HG03558 (cell line): ENCODE results near the gene VPS26B.
"Not testable (repeated sequence)": the region's sequence is repeated elsewhere in the genome, so short reads cannot be mapped to it uniquely, and the experiment has no call there.

Source experiments
- ATAC-seq: cut with Tn5 transposase; IDR thresholded peaks from one replicate; pipeline ENCODE4 v1.9.1; 2021; ENCODE audit warnings: moderate number of reproducible peaks; ENCODE audit not compliant: unreplicated experiment; ENCODE audit errors: extremely low read depth

VPS26B gene

DNA sequence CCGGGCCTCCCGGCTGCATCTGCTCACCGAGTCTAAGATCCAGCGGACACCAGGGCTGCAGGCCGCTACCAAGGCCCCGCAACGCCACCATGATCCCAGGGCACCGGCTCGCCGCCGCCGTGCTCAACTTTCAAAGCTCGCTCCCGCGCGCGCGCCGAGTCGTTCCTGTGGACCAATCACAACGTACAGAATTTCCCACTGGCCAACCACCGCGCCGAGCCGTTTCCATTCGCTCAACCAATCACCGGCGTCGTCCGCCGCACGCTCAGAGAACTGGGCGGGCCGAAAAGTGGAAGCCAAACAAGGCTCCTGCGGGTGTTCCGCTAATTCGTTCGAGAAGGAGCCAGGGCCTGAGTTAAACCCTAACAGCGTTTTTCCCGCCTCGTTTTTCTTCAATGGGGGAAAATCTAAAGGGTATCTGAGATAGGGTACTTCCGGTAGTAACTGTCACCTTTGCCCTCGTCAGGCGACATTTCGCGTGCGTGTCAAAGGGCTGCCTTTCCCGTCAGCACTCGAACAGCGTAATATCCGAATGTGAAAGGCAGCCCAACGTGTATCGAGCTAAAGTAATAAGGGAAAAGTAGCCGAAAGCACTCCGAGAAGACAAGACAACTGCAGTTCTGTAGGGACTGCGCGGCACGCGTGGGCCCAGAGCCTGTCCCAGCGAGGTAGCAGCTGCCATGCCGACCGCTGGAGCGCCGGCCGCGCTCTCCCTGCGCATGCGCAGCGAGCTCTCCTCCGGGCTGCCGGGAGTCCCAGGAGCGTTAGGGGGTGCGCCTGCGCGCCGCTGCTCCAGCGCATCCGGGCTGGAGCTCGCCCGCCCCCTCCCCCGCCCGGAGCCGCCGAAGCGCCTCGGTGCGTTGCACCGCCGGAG is at the start of gene VPS26B, which contains the start of gene NCAPD3:
VPS26B (plus strand) TSS at position 836 of the 874 bp plus-strand sequence. CDS start 452 bp downstream, outside the sequence.
NCAPD3 (minus strand) TSS at position 132 of the 874 bp plus-strand sequence; CDS start at position 91, 41 bp downstream.
- peak; percentile 57 for ATAC-seq

DNA sequence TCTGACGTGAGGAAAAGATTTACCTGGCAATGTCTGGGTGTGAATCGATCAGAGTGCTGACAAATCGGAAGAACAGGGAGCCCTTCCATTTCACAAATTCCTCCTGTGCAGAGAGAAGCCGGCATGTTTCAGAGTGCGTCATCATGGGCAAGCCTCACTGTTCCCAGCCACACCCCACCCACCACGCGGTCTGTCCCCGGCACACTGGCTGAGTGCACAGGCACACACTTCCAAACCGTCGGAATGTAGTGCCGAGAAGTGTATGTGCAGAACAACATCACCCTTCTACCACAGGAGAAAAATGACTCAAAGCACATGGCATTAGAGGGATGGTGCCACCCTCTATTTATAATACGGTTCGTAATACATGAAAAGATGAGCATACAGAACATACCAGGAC is 48.2 kb upstream of the VPS26B start:
- ATAC-seq = no peak

DNA sequence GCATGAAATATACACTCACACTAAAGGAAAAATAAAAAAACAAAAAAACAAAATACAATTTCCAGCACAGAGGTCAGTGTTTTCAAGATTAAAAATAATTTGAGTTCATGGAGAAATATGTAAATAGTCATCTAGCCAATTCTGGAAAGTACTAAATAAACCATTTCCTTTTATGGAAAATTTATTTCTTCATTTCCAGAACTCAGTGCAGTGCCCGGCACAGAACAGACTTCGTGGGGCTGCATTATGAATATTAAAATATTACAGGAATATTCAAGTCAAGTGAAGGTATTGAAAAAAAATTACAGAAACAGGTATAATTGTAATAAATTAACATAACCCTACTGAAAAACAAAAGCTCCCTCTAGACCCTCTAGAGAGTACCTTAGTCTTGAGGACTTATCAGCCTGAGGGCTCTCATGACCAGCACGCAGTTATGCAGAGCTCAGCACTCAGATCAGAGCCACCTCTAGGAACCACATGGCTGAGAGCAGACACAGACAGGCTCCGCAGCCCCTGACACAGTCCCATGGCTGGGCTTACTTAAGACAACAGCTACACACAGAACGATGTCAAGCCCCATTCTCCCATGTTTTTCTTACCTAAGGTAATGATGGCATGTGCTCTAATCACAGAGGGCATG is 46.3 kb upstream of the VPS26B start:
- no peak for ATAC-seq

DNA sequence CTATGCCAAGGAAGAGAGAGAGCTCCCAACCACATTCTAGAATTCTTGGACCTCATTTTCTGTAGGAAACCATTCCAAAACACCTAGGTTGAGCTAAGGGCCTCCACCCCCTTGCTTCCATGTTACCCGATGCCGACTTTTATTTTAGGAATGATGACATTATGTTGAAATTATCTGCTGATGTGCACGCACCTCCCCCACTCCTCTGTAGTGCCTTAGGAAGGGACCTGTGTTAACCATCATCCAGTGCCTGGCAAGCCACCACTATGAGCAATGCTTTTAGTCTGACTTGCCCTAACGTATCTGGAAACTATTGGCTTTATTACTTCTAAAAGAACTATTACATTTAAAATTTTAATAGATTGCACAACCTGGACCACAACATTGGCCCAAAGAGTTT is 42.8 kb upstream of the VPS26B start:
- ATAC-seq = no peak

GRCh38 chr11:134188092-134188491 is 36.4 kb upstream of the VPS26B start:
- ATAC-seq = not testable (repeated sequence)

GRCh38 chr11:134196756-134197155 is 27.7 kb upstream of the VPS26B start:
- no peak for ATAC-seq

DNA sequence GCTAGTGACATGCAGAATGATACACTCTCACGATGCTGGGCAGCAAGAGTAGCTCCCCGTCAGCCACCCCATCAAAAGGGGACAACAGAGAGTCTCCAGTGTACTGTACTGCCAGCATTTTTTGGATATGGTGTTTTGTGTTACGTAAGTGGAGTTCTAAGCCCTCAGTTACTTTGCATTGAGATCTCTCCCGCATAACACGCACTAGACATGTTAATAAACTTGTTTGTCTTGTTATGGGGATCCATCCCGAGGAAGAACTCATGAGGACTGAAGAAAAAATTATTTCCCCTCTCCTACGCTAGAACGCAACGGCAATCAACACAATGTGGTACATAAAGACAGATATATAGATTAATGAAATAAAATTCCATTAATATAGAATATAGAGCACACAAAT is 24.9 kb upstream of the VPS26B start:
- ATAC-seq = no peak

DNA sequence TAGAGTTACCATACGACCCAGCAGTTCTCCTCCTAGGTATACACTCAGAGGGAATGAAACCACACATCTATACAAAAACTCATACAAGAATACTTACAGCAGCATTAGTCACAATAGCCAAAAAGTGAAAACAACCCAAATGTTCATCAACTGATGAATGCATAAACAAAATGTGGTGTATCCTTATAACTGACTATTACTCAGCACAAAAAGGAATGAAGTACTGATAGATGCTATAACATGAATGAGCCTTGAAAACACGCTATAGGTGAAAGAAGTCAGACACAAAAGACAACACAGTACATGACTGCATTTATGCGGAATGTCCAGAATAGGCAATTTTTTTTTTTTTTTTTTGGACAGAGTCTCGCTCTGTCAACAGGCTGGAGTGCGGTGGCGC is 23.8 kb upstream of the VPS26B start:
- no peak for ATAC-seq

GRCh38 chr11:134202661-134203060 is 21.8 kb upstream of the VPS26B start:
- no peak for ATAC-seq

- ATAC-seq = no peak
Observed at GRCh38 chr11:134205729-134206128, 18.7 kb upstream of the VPS26B start.

- no peak for ATAC-seq
Observed at GRCh38 chr11:134206185-134206584, 18.3 kb upstream of the VPS26B start.

DNA sequence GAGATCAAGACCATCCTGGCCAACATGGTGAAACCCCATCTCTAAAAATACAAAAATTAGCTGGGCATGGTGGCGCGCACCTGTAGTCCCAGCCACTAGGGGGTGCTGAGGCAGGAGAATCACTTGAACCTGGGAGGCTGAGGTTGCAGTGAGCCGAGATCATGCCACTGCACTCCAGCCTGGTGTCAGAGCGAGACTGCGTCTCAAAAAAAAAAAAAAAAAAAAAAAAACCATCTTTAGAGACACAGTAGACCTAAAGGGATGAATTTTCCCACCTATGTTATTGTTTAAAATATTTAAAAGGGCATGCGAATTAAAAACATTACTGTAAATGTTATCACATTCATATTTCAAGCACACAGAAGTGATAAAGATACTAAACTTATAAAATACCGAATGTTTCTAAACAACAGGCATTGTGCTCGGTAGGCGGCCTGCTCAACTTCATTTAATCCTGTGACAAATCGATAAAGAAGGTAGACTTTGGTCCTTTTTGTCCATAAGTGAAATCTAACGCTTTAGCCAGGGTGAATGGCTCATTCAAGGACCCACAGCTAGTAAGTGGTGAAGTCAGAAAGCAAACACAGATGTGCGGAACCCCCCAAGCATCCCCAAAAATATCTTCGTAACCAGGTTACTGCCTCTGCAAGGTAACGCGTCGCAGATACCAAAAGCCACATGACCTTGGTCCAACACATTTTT is 16.8 kb upstream of the VPS26B start:
- no peak for ATAC-seq

DNA sequence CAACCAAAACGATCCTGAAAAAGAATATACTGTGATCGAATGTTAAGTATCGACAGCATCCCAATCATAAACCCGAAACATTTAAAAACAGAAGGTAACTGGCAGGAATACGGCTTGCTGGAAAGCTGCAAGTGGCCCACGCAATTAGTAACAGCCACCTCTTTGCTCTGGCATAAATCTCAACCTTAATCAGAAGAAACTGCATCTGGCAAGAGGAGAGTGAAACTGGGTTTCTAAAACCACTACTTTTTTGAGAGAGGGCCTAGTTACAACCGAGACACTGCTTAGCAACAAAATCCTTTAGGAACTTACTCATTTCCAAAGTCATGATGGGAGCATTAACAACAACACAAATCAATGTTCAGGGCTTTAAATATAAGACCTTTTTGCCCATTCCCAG is 8.6 kb upstream of the VPS26B start:
- no peak for ATAC-seq

GRCh38 chr11:134216816-134217215 is 7.7 kb upstream of the VPS26B start:
- ATAC-seq = no peak

DNA sequence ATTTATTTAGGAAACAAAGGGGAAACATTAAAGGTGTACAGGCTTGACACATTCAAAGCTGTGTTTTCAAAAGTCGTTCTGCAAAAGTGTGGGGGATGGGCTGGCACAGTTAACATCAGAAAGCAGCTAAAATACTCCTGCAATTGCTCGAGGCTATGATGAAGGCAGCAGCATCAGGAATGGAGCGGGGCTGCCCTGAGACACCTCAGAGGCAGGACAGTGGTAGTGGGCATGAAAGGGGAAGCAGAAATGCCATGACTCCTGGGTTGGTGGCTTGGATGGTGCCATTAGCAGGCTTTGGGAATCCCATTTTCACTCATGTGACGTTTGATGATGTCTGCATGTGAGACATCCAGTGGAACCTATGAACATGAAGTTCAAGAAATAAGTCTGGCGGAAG is 1.4 kb upstream of the VPS26B start:
- no peak for ATAC-seq

- ATAC-seq = no peak
Observed at GRCh38 chr11:134224710-134225664, 516 bp downstream of the VPS26B start.

DNA sequence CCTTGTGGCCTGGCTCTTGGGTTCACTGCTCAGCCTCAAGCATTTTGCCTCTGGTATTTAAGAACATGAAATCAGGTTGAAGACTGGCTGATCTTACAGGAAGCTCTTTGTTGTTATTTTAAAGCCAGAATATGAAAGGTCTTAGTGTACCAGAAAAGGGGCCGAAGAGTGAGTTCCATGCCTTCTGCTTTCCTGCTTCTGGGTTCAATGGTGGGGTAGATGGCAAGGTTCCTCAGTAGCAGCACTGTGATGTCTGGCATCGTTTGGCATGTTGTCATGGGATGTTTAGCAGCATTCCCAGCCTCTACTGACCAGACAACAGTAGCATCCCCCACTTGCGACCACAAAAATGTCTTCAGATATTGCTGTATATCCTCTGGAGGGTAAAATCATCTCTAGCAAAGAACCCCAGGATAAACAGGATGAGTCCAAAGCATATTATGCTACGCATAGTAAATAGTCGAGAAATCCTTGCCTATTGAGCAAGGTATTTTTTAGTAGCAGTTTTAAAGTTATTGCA is 2.4 kb downstream of the VPS26B start:
- ATAC-seq = no peak

GRCh38 chr11:134228625-134229024 is 4.2 kb downstream of the VPS26B start:
- ATAC-seq = peak; percentile 32

- no peak for ATAC-seq
Observed at GRCh38 chr11:134229126-134229790, 4.8 kb downstream of the VPS26B start.
